IPS DF 6.9 (cell line): ENCODE results near the gene CALML4.
A peak's percentile ranks its signal among the peaks of the same experiment; 100 is the strongest.
"Not testable (repeated sequence)": the region's sequence is repeated elsewhere in the genome, so short reads cannot be mapped to it uniquely, and the experiment has no call there.

Experiments used
- DNase-seq: peaks from one replicate; pipeline ENCODE4 v3.0.0-alpha.2; 2013; ENCODE audit warnings: low read depth, low spot score
- H3K27ac ChIP-seq: one replicate; pipeline ENCODE4 v1.5.1; 2013; ENCODE audit warnings: low read length, control low read depth
- H3K27me3 ChIP-seq: 2 replicates; pipeline ENCODE4 v1.6.1; 2013; ENCODE audit warnings: mild to moderate bottlenecking, low read length; ENCODE audit not compliant: control insufficient read depth, insufficient read depth
- H3K36me3 ChIP-seq: 2 replicates; pipeline ENCODE4 v1.6.1; 2013; ENCODE audit warnings: low read length; ENCODE audit not compliant: control insufficient read depth, insufficient read depth
- H3K4me1 ChIP-seq: 2 replicates; pipeline ENCODE4 v1.6.1; 2013; ENCODE audit warnings: low read length; ENCODE audit not compliant: control insufficient read depth, insufficient read depth
- H3K4me3 ChIP-seq: 2 replicates; pipeline ENCODE4 v1.5.1; 2013; ENCODE audit warnings: mild to moderate bottlenecking, low read length
- H3K9me3 ChIP-seq: 2 replicates; pipeline ENCODE4 v1.6.1; 2013; ENCODE audit warnings: low read length, inconsistent platforms; ENCODE audit not compliant: control insufficient read depth, insufficient read depth
- WGBS: extraction: QIAGEN DNeasy Blood & Tissue Kit; methylation state at CpG from one replicate; pipeline ENCODE4 v1.1.7; 2013; ENCODE audit warnings: mixed read lengths, missing lambda C conversion rate; ENCODE audit not compliant: insufficient read length, insufficient coverage; 5-methylcytosine and 5-hydroxymethylcytosine counted together

The CALML4 gene

GRCh38 chr15:68232449-68232848 is 27.3 kb upstream of the CALML4 start:
- DNase-seq, result no peak
- WGBS, result no CpG with 5 or more reads among the region's 6 CpGs
- no peak overlapping the region for H3K4me3 ChIP-seq
- no peaks in the 10 kb centered on the region for H3K9me3 ChIP-seq
- H3K27me3 ChIP-seq, result no peaks in the 10 kb centered on the region
- H3K27ac ChIP-seq, result no peak overlapping the region
- no peaks in the 10 kb centered on the region for H3K36me3 ChIP-seq
- H3K4me1 ChIP-seq, result 0 out of 2 replicates have a peak, but pooled peaks cover 2% of the 10 kb centered on the region

GRCh38 chr15:68231102-68231818 is 26.1 kb upstream of the CALML4 start:
- WGBS, result no CpG with 5 or more reads among the region's 9 CpGs
- Histone ChIP-seq H3K9me3 (no peaks in the 10 kb centered on the region), H3K27ac (no peak overlapping the region), H3K36me3 (no peaks in the 10 kb centered on the region), H3K4me1 (0 out of 2 replicates have a peak, but pooled peaks cover 2% of the 10 kb centered on the region), H3K4me3 (no peak overlapping the region), H3K27me3 (no peaks in the 10 kb centered on the region)
- DNase-seq, result no peak

- Histone ChIP-seq H3K9me3 (no peaks in the 10 kb centered on the region), H3K4me1 (0 out of 2 replicates have a peak, but pooled peaks cover 2% of the 10 kb centered on the region), H3K27ac (no peak overlapping the region), H3K4me3 (peak overlapping the region; percentile 89; the same call in 1 of the 2 replicates), H3K36me3 (no peaks in the 10 kb centered on the region), H3K27me3 (no peaks in the 10 kb centered on the region)
- no peak for DNase-seq
- no CpG with 5 or more reads among the region's 20 CpGs for WGBS
These were observed 25.3 kb upstream of the CALML4 start for GRCh38 chr15:68230157-68231100.

- 0 out of 2 replicates have a peak, but pooled peaks cover 1% of the 10 kb centered on the region for H3K4me1 ChIP-seq
- H3K27me3 ChIP-seq, result no peaks in the 10 kb centered on the region
- no CpG with 5 or more reads among the region's 82 CpGs for WGBS
- H3K9me3 ChIP-seq, result no peaks in the 10 kb centered on the region
- H3K4me3 ChIP-seq, result peak within 1 kb of the TSS; percentile 89; the same call in 1 of the 2 replicates
- no peaks in the 10 kb centered on the region for H3K36me3 ChIP-seq
- H3K27ac ChIP-seq, result no peak within 1 kb of the TSS
- DNase-seq, result no peak
These were observed 24.4 kb upstream of the CALML4 start, which contains the start of gene CLN6 for GRCh38 chr15:68229386-68230156. Gene CLN6 (minus strand): TSS chr15:68229728. CDS start chr15:68229584, 144 bp downstream.

GRCh38 chr15:68228971-68229385 is 23.8 kb upstream of the CALML4 start:
- Histone ChIP-seq H3K9me3 (no peaks in the 10 kb centered on the region), H3K4me3 (peak overlapping the region; percentile 89; the same call in 1 of the 2 replicates), H3K27me3 (no peaks in the 10 kb centered on the region), H3K36me3 (no peaks in the 10 kb centered on the region), H3K27ac (no peak overlapping the region), H3K4me1 (0 out of 2 replicates have a peak, but pooled peaks cover 1% of the 10 kb centered on the region)
- DNase-seq, result no peak
- no CpG with 5 or more reads among the region's 39 CpGs for WGBS

- peak overlapping the region; percentile 89; the same call in 1 of the 2 replicates for H3K4me3 ChIP-seq
- H3K36me3 ChIP-seq, result no peaks in the 10 kb centered on the region
- no peaks in the 10 kb centered on the region for H3K27me3 ChIP-seq
- H3K9me3 ChIP-seq, result no peaks in the 10 kb centered on the region
- DNase-seq, result no peak
- H3K4me1 ChIP-seq, result 0 out of 2 replicates have a peak, but pooled peaks cover 1% of the 10 kb centered on the region
- no CpG with 5 or more reads among the region's 25 CpGs for WGBS
- no peak overlapping the region for H3K27ac ChIP-seq
These were observed 23.2 kb upstream of the CALML4 start for GRCh38 chr15:68228143-68228970.

- H3K9me3 ChIP-seq, result no peaks in the 10 kb centered on the region; the same call in 1 of the 2 replicates
- H3K4me3 ChIP-seq, result no peak overlapping the region
- WGBS, result no CpG with 5 or more reads among the region's 9 CpGs
- no peak overlapping the region for H3K27ac ChIP-seq
- no peaks in the 10 kb centered on the region for H3K27me3 ChIP-seq
- no peak for DNase-seq
- H3K4me1 ChIP-seq, result 0 out of 2 replicates have a peak, but pooled peaks cover 1% of the 10 kb centered on the region
- H3K36me3 ChIP-seq, result no peaks in the 10 kb centered on the region
These were observed 22.6 kb upstream of the CALML4 start for GRCh38 chr15:68227643-68228142.

GRCh38 chr15:68225442-68225841 is 20.3 kb upstream of the CALML4 start:
- H3K4me1 ChIP-seq, H3K36me3 ChIP-seq, H3K27ac ChIP-seq, H3K9me3 ChIP-seq, H3K4me3 ChIP-seq, H3K27me3 ChIP-seq, DNase-seq: not testable (repeated sequence)
- no CpG with 5 or more reads among the region's 4 CpGs for WGBS

- no CpG with 5 or more reads among the region's 3 CpGs for WGBS
- H3K36me3 ChIP-seq, result no peaks in the 10 kb centered on the region
- no peak for DNase-seq
- H3K27me3 ChIP-seq, result no peaks in the 10 kb centered on the region
- no peaks in the 10 kb centered on the region; the same call in 1 of the 2 replicates for H3K9me3 ChIP-seq
- H3K4me1 ChIP-seq, result 0 out of 2 replicates have a peak, but pooled peaks cover 1% of the 10 kb centered on the region
- H3K4me3 ChIP-seq, result no peak overlapping the region
- no peak overlapping the region for H3K27ac ChIP-seq
These were observed 19.6 kb upstream of the CALML4 start for GRCh38 chr15:68224546-68225250.
